Adipocyte (in vitro differentiated cells): Measurements from ENCODE around the gene CLMN.

ENCODE experiments used
- DNase-seq: peaks from one replicate; pipeline ENCODE4 v3.0.0-alpha.2; 2015; ENCODE audit warnings: low read depth
- H3K27me3 ChIP-seq: replicated peaks from 2 replicates; pipeline ENCODE4 v1.7.0; 2013; ENCODE audit warnings: mild to moderate bottlenecking, low read length, moderate library complexity; ENCODE audit not compliant: control insufficient read depth, insufficient read depth
- H3K36me3 ChIP-seq: 2 replicates; pipeline ENCODE4 v1.7.0; 2013; ENCODE audit warnings: low read length, mild to moderate bottlenecking, moderate library complexity; ENCODE audit not compliant: control insufficient read depth, insufficient read depth, severe bottlenecking
- H3K4me1 ChIP-seq: 2 replicates; pipeline ENCODE4 v1.7.0; 2013; ENCODE audit warnings: mild to moderate bottlenecking, low read length, moderate library complexity; ENCODE audit not compliant: control insufficient read depth, insufficient read depth
- H3K4me3 ChIP-seq: 2 replicates; pipeline ENCODE4 v1.7.0; 2013; ENCODE audit warnings: mild to moderate bottlenecking, low read length, moderate library complexity
- H3K9ac ChIP-seq: 2 replicates; pipeline ENCODE4 v1.7.0; 2013; ENCODE audit warnings: mild to moderate bottlenecking, low read length, moderate library complexity
- H3K9me3 ChIP-seq: 2 replicates; pipeline ENCODE4 v1.7.0; 2013; ENCODE audit warnings: mild to moderate bottlenecking, low read length, moderate library complexity; ENCODE audit not compliant: control insufficient read depth

Gene CLMN

DNA sequence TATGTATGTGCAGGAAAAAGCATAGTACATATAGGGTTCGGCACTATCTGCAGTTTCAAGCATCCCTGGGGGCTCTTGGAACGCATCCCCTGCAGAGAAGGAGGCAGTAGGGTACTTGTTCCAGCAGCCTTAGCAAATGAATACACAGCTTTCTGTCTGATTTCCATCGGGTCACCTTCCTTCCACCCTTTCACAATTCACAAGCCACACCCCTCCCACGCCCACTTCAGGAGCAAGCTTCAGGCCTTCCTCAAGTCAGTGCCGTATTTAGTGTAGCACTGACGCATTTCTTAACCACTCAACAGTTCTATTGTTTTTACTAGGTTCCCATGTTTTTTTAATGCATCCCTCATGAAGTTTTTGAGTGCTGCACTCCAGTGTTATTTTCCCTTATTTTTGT, 64.2 kb downstream of the CLMN start:
- Histone ChIP-seq H3K4me3 (no peak overlapping the region), H3K36me3 (no peaks in the 10 kb centered on the region), H3K9me3 (no peaks in the 10 kb centered on the region), H3K27me3 (no peaks in the 10 kb centered on the region), H3K4me1 (peaks cover 13% of the 10 kb centered on the region), H3K9ac (no peak overlapping the region)
- peak; percentile 24 for DNase-seq

DNA sequence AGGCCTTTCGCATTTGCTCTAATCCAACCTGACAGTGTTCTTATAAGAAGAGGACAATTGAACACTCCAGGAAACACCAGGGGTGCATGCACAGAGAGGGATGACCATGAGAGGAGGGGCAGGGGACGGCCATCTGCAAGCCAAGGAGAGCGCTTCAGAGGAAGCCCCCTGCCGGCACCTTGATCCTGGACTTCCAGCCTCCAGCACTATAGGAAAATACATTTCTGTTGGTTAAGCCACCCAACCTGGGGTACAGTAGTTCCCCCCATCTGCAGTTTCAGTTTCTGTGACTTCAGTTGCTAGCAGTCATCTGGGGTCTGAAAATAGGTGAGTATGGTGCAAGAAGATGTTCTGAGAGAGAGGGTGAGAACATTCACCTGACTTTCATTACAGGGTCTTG, 64.7 kb downstream of the CLMN start:
- Histone ChIP-seq H3K9ac (no peak overlapping the region), H3K9me3 (no peaks in the 10 kb centered on the region), H3K27me3 (no peaks in the 10 kb centered on the region), H3K4me3 (no peak overlapping the region), H3K36me3 (no peaks in the 10 kb centered on the region), H3K4me1 (peaks cover 9% of the 10 kb centered on the region)
- no peak for DNase-seq

DNA sequence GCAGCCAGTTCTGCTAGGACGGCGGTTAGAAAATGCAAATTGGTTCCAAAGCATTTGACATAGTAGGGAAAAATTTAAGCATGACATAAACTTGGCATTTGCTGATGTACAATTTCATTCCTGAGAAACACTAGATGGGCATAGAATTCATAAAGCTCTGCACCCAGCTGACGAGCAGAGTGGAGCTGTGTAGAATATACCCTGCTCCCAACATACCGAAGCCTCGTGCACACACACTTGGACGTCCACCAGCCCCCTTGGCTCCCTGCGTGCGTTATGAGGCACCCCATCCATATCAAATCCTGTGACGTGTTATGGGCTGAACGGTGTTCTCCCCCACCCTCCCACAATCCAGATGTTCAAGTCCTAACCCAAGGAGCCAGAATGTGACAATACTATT, 65.4 kb downstream of the CLMN start:
- no peak for DNase-seq
- no peak overlapping the region for H3K4me3 ChIP-seq
- H3K4me1 ChIP-seq: peaks cover 10% of the 10 kb centered on the region
- H3K27me3 ChIP-seq: no peaks in the 10 kb centered on the region
- no peaks in the 10 kb centered on the region for H3K36me3 ChIP-seq
- H3K9ac ChIP-seq: no peak overlapping the region
- H3K9me3 ChIP-seq: no peaks in the 10 kb centered on the region

DNA sequence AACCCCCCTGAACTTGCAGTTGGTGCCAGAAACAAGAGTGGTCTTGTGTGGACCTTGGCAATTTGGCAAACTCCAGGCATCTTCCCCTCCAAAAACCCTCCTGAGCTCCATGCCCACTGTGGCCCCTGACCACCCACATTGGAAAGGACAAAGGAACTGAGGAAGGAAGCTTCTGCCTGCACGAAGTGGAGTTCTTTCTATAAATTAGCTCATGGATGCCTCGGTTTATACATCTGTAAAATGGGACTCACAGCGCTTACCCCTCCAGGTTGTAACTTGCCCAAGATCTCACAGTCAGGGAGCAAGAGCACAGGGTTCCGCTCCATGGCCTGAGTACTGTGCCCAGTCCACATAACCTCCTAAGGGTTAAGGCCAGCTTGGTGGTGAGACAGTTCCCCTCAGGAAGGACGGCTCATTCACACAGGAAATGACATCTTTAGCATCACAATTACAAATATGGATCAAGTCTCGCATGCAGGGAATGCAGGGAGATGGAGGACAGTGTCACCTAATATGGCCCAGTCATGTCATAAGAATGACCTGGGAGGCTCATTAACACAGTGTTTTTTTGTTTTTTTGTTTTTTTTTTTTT, 66.6 kb downstream of the CLMN start:
- H3K27me3 ChIP-seq: no peaks in the 10 kb centered on the region
- H3K4me3 ChIP-seq: no peak overlapping the region
- H3K36me3 ChIP-seq: no peaks in the 10 kb centered on the region
- DNase-seq: no peak
- H3K4me1 ChIP-seq: peaks cover 15% of the 10 kb centered on the region
- H3K9me3 ChIP-seq: no peaks in the 10 kb centered on the region
- H3K9ac ChIP-seq: no peak overlapping the region

DNA sequence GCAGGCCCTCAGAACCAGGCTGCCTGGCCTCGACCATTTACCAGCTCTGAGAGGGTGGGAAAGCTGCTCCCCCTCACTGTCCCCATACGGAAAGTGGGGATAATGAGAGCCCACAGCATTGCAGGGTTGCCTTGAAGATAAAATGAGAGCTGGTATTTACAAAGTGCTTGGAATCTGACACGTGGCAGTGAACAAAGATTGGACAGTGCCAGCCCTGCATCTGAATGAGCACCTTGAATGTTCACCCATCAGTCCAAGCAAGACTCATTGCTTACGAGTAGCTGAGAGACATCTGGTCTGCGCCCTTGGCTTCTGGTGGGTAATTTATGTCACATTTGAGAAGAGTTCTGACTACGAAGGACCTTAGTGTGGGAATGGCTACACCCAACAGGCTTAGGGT, 67.5 kb downstream of the CLMN start:
- H3K9me3 ChIP-seq: no peaks in the 10 kb centered on the region
- no peak for DNase-seq
- H3K4me3 ChIP-seq: no peak overlapping the region
- H3K4me1 ChIP-seq: peaks cover 15% of the 10 kb centered on the region
- no peak overlapping the region for H3K9ac ChIP-seq
- no peaks in the 10 kb centered on the region for H3K27me3 ChIP-seq
- no peaks in the 10 kb centered on the region for H3K36me3 ChIP-seq

DNA sequence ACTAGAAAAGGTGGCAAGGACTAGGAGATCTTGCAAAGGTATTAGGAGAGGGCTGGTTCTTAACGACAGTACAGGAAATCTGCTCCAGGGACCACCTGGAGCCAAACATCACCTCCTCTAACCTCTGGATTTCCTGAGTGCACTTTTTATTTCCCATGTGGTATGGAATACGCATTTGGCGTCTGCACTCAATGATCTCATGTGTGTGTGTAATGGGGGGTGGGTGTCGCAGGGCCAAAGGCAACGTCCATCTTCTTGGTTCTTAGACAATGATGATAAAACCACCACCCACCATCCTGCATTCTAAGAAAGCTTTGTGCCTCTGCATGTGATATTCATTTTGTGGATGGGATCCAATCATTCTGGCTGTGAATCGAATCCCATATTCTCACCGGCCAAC, 68.8 kb downstream of the CLMN start:
- H3K9me3 ChIP-seq: no peaks in the 10 kb centered on the region
- H3K36me3 ChIP-seq: no peaks in the 10 kb centered on the region
- H3K4me1 ChIP-seq: peaks cover 9% of the 10 kb centered on the region
- DNase-seq: no peak
- H3K9ac ChIP-seq: no peak overlapping the region
- H3K4me3 ChIP-seq: no peak overlapping the region
- H3K27me3 ChIP-seq: no peaks in the 10 kb centered on the region

DNA sequence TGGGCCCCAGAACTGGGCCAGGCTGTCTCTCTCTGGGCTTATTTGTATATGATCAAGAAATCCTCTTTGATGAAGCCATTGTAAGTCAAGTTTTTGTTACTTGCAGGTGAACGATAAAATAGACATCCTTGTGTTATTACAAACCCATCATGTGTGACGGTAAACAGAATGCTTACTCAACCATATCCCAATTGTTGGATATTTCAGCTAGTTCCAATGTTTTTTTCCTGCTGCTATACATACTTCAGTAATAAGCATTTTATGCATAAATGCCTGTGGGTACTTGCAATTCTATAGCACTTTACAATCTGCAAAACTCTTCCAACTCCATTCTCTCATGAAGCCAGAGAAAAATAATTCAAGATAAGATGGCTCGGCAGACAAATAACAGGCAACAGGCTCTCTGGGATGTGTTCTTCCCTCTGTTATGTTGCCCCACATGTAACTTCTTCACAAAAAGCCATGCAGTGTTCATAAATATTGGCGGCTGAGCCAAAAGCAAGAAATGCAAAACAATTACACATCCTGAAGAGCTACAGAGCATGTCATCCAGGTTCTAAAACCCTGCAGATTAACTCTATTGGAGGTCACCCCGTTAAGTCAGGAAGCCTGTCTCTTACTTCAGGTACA, 69.5 kb downstream of the CLMN start:
- no peaks in the 10 kb centered on the region for H3K27me3 ChIP-seq
- no peak overlapping the region for H3K9ac ChIP-seq
- peaks cover 5% of the 10 kb centered on the region for H3K4me1 ChIP-seq
- no peaks in the 10 kb centered on the region for H3K9me3 ChIP-seq
- no peak overlapping the region for H3K4me3 ChIP-seq
- no peak for DNase-seq
- H3K36me3 ChIP-seq: no peaks in the 10 kb centered on the region

DNA sequence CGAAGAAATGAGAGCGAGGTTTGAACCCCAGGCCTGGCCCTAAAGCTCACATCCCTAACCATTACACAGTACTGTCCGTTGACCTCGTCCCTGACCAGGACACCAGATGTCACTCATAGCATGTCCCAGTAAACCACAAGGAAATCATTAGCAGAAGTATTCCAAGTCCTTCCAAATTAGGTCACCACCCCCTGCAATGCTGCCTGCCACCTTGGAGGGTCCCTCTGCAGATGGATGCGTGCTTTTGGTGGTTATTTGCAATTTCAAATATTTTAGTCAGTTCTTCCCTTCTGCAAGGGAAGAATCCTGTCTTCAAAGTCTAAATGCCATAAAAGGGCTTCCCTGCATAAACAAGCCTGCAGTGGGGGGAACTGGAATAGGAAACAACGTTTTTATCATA, 71.3 kb downstream of the CLMN start:
- no peaks in the 10 kb centered on the region for H3K27me3 ChIP-seq
- no peak for DNase-seq

DNA sequence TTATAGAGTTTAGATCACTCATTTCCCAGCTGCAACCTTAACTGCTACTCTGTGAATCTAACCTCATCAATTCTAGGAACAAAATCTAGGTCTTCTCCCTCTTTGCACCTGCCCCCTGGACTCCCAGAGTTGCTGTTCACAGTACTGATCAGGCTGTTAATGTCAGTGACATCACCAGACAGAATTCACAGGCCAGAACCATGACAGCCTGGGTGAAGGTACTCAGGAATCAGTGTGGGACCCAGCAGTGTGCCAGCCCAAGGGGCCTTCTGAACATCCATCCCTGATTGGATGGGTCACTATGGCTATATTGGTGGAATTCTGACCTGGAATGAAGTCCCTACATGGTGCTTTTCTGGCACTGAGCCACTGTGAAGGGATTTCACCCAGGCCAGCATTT, 72.8 kb downstream of the CLMN start:
- Histone ChIP-seq H3K27me3 (no peaks in the 10 kb centered on the region), H3K4me3 (no peak overlapping the region), H3K36me3 (no peaks in the 10 kb centered on the region), H3K9me3 (no peaks in the 10 kb centered on the region), H3K4me1 (peaks cover 5% of the 10 kb centered on the region), H3K9ac (no peak overlapping the region)
- no peak for DNase-seq

More for the DNA sequence above, 71.3 kb downstream of the CLMN start:
- no peaks in the 10 kb centered on the region for H3K36me3 ChIP-seq
- H3K4me1 ChIP-seq: peaks cover 5% of the 10 kb centered on the region
- no peak overlapping the region for H3K9ac ChIP-seq
- H3K4me3 ChIP-seq: no peak overlapping the region
- no peaks in the 10 kb centered on the region for H3K9me3 ChIP-seq

DNA sequence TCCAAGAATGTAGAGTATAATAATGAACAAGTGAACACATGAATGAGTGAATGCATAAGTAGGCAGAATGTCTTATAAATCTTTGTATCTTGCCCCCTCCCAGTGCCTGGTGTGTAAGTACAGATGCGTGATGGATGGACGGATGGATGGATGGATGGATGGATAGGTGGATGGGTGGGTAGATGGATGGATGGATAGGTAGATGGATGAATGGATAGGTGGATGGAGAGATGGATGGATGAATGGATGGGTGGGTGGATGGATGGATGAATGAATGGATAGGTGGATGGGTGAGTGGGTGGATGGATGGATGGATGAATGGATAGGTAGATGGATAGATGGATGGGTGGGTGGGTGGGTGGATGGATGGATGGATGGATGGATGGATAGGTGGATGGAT, 74.4 kb downstream of the CLMN start:
- H3K9ac ChIP-seq: no peak overlapping the region
- DNase-seq: no peak
- peaks cover 5% of the 10 kb centered on the region for H3K4me1 ChIP-seq
- no peak overlapping the region for H3K4me3 ChIP-seq
- H3K36me3 ChIP-seq: no peaks in the 10 kb centered on the region
- H3K9me3 ChIP-seq: no peaks in the 10 kb centered on the region
- no peaks in the 10 kb centered on the region for H3K27me3 ChIP-seq

DNA sequence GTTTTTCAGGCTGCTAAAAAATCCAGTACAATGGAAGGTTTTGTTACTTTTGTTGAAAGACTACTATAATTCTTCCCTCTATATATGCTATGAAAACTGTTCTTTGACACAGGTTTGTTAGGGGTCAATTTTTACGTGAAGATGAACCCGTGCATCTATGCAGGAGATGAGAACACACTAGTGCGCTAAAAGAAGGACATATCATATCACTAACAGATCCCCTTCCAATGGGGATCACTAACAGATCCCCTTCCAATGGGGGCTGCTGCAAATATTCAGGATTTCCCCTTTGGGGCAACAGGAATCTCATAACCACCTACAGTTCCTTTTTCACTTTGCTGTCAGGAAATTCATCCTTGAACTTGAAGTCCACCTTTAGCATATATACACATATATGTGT, 75.1 kb downstream of the CLMN start:
- Histone ChIP-seq H3K27me3 (no peaks in the 10 kb centered on the region), H3K36me3 (no peaks in the 10 kb centered on the region), H3K9me3 (no peaks in the 10 kb centered on the region), H3K9ac (no peak overlapping the region), H3K4me3 (no peak overlapping the region), H3K4me1 (peaks cover 5% of the 10 kb centered on the region)
- DNase-seq: no peak

DNA sequence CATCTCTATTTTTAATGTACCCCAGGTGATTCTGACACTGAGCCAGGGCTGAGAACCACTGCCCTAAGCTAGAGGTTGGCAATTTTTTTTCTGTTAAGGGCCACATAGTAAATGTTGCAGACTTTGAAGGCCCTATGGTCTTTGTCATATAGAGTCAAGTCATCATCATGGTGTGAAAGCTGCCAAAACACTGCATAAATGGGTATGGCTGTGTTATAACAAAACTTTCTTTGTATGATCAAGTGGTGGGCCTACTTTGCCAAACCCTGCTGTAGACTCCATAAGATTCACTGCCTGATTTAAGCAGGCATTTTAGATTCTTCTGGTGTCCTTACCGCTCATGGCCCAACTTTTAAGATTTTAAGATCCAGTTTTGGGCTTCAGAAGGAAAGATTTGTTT, 76.8 kb downstream of the CLMN start:
- DNase-seq: no peak
- H3K9me3 ChIP-seq: no peaks in the 10 kb centered on the region
- H3K27me3 ChIP-seq: no peaks in the 10 kb centered on the region
- no peak overlapping the region for H3K9ac ChIP-seq
- no peak overlapping the region for H3K4me3 ChIP-seq
- H3K4me1 ChIP-seq: peaks cover 5% of the 10 kb centered on the region
- H3K36me3 ChIP-seq: no peaks in the 10 kb centered on the region
